ENCODE measurements around the gene TMUB1. TPM values are rescaled to one million over a fixed set of nuclear protein-coding genes. Genes with fewer than 3 reads are reported as not detected.

TMUB1 gene
- polyA plus RNA-seq, 2 of the 4 experiments (the other 2 are of a cell fraction): 14.0 to 37.7 TPM

- TF ChIP-seq, protein P1, sequence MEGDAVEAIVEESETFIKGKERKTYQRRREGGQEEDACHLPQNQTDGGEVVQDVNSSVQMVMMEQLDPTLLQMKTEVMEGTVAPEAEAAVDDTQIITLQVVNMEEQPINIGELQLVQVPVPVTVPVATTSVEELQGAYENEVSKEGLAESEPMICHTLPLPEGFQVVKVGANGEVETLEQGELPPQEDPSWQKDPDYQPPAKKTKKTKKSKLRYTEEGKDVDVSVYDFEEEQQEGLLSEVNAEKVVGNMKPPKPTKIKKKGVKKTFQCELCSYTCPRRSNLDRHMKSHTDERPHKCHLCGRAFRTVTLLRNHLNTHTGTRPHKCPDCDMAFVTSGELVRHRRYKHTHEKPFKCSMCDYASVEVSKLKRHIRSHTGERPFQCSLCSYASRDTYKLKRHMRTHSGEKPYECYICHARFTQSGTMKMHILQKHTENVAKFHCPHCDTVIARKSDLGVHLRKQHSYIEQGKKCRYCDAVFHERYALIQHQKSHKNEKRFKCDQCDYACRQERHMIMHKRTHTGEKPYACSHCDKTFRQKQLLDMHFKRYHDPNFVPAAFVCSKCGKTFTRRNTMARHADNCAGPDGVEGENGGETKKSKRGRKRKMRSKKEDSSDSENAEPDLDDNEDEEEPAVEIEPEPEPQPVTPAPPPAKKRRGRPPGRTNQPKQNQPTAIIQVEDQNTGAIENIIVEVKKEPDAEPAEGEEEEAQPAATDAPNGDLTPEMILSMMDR (IDR thresholded peaks at IDR 0.05): no peak
- no peak for TF ChIP-seq PBX3 (IDR thresholded peaks at IDR 0.05)
- no peak for TF ChIP-seq SMC3 (IDR thresholded peaks at IDR 0.05)
- TF ChIP-seq HEYL (CRISPR knock-in tag; IDR thresholded peaks at IDR 0.05): no peak
Observed at GRCh38 chr7:151095828-151096475, 12.7 kb upstream of the TMUB1 start (continued).

DNA sequence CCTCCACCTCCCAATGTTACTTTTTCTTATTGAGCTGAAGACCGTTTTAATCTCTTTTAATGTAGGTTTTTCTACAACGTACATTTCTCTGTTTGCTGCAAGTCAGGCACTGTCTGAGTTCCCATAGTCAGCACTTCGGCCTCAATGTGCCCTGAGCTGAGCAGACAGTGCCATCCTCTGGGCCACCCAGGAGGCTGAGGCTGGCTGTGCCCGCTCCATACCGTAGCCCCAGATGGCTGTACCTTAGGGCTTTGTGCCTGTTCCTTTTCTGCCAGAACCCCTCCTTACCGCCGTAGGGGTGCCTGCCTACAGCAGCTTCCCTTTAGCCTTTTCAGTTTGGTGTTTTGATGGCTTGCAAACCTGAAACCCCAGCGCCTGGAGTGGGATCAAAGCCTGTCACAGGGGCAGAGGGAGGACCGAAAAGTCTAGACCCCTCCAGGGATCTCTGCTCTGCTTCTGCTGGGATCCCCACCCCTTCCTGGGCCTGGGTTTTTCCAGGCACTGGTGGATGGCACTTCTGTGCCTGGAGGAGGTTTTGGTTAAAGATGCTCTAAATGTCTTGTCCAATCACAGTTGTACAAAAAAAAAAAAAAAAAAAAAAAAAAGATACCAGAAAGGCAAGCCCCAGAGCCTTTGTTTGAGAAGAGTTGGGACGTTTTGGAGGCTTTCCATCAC, 12.0 kb upstream of the TMUB1 start:
- no peak for DNase-seq (ENCODE audit: low read depth in 1 of 2, low spot score in 1 of 2)
- ChIA-PET CTCF (interaction anchor here (1.6 to 27.1 kb wide), 3 partner anchors 12 to 29 kb away, joined by 5 to 412 read pairs (median 7); no protein-coding TSS in a partner anchor), POLR2A (no interaction called here)
- no peak for TF ChIP-seq GATA3 (IDR thresholded peaks at IDR 0.05; ENCODE audit: borderline replicate concordance)
- no peak for TF ChIP-seq NR3C1 (IDR thresholded peaks at IDR 0.05)
- TF ChIP-seq KDM1A (IDR thresholded peaks at IDR 0.05; ENCODE audit: low read depth): no peak
- TF ChIP-seq, protein P2, sequence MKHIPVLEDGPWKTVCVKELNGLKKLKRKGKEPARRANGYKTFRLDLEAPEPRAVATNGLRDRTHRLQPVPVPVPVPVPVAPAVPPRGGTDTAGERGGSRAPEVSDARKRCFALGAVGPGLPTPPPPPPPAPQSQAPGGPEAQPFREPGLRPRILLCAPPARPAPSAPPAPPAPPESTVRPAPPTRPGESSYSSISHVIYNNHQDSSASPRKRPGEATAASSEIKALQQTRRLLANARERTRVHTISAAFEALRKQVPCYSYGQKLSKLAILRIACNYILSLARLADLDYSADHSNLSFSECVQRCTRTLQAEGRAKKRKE (CRISPR knock-in tag; IDR thresholded peaks at IDR 0.05; ENCODE audit: low read depth): no peak
- no peak for TF ChIP-seq CBX8 (IDR thresholded peaks at IDR 0.05)
- Histone ChIP-seq H3K4me3 (no peak overlapping the region), H3K27ac (peak overlapping the region in 1 of 2 experiments; percentile 31; a peak in 1 of 6 replicates), H3K4me1 (peaks cover 22% of the 10 kb centered on the region), H3K4me2 (peak overlapping the region; percentile 6; the same call in 1 of the 3 replicates), H3K9me3 (no peaks in the 10 kb centered on the region)
- WGBS (ENCODE audit: missing lambda C conversion rate): 81% methylated on average over 10 of the region's 10 CpGs
- FAIRE-seq: no peak
- peak; percentile 49 to 69; a peak in 4 of 6 replicates for ATAC-seq

DNA sequence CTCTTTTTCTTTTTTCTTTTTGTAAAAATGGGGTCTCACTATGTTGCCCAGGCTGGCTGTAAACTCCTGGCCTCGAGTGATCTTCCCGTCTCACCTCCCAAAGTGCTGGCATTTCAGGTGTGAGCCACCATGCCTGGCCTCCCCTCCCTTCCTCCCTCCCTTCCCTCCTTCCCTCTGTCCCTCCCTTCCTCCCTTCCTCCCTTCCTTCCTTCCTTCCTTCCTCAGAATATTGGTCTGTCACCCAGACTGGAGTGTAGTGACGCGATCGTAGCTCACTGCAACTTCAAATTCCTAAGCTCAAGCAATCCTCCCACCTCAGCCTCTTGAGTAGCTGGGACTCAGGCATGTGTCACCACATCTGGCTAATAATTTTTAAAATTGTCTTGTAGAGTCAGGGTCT, 11.4 kb upstream of the TMUB1 start:
- Histone ChIP-seq H3K4me1 (peaks cover 22% of the 10 kb centered on the region), H3K4me2 (peak overlapping the region; percentile 6; the same call in 1 of the 3 replicates), H3K27ac (0 out of 6 replicates have a peak overlapping the region, but pooled peaks of 1 of the 2 experiments have one; percentile 12), H3K9me3 (no peaks in the 10 kb centered on the region), H3K4me3 (no peak overlapping the region)
- FAIRE-seq: no peak
- CTCF ChIA-PET: interaction anchor here (1.6 to 27.1 kb wide), 3 partner anchors 12 to 29 kb away, joined by 5 to 412 read pairs (median 7); no protein-coding TSS in a partner anchor
- WGBS (ENCODE audit: missing lambda C conversion rate): 74% methylated on average over 5 of the region's 5 CpGs
- ATAC-seq: peak in 1 of 2 experiments; percentile 12; a peak in 2 of 6 replicates
- TF ChIP-seq NR3C1 (IDR thresholded peaks at IDR 0.05): no peak
- TF ChIP-seq ESRRA (IDR thresholded peaks at IDR 0.05; ENCODE audit: borderline replicate concordance, low read length): no peak
- TF ChIP-seq HDAC2 (IDR thresholded peaks at IDR 0.05): no peak
- TF ChIP-seq RAD21 (conservative IDR thresholded peaks at IDR 0.05 in 1 of 2, IDR thresholded peaks at IDR 0.05 in 1 of 2): no peak
- no peak for TF ChIP-seq TP53 (CRISPR knock-in tag; IDR thresholded peaks at IDR 0.05)
- TF ChIP-seq POLR2A (IDR thresholded peaks at IDR 0.05; ENCODE audit: low read length): no peak
- TF ChIP-seq, protein P3, sequence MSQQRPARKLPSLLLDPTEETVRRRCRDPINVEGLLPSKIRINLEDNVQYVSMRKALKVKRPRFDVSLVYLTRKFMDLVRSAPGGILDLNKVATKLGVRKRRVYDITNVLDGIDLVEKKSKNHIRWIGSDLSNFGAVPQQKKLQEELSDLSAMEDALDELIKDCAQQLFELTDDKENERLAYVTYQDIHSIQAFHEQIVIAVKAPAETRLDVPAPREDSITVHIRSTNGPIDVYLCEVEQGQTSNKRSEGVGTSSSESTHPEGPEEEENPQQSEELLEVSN (IDR thresholded peaks at IDR 0.05; ENCODE audit: borderline replicate concordance, low read depth): no peak
- no peak for TF ChIP-seq EP300 (IDR thresholded peaks at IDR 0.05)
- TF ChIP-seq, protein P2 (CRISPR knock-in tag; IDR thresholded peaks at IDR 0.05; ENCODE audit: low read depth): no peak
- TF ChIP-seq NPAS2 (CRISPR knock-in tag; IDR thresholded peaks at IDR 0.05; ENCODE audit: borderline replicate concordance): no peak
- TF ChIP-seq TFCP2L1 (CRISPR knock-in tag; IDR thresholded peaks at IDR 0.05): no peak
- no peak for TF ChIP-seq HEYL (CRISPR knock-in tag; IDR thresholded peaks at IDR 0.05)
- no peak for TF ChIP-seq PBX3 (IDR thresholded peaks at IDR 0.05)
- DNase-seq (ENCODE audit: low read depth in 1 of 2, low spot score in 1 of 2): no peak
- POLR2A ChIA-PET: no interaction called here
